ENCODE measurements around the gene SHFL. TPM values are rescaled to one million over a fixed set of nuclear protein-coding genes. Genes with fewer than 3 reads are reported as not detected.

The SHFL gene
- total RNA-seq, 1 experiment from 2014 or later, result 18.5 TPM

- no TSS peak for BruUV-seq (replicated peaks)
These were observed 24.2 kb downstream of the SHFL start for GRCh38 chr19:10110076-10110971.

More at GRCh38 chr19:10110076-10110971, 24.2 kb downstream of the SHFL start:
- Histone ChIP-seq H3K9me3 (ENCODE audit: control insufficient read depth in 1 of 2, insufficient read depth in 1 of 2, low read depth in 1 of 2, low read length in 2 of 2) (no peaks in the 10 kb centered on the region), H3K27me3 (ENCODE audit: insufficient read depth, low read length) (no peaks in the 10 kb centered on the region), H2AFZ (ENCODE audit: low read depth, low read length, poor library complexity, severe bottlenecking) (no peak overlapping the region), H3K27ac (ENCODE audit: low read depth, low read length) (no peak overlapping the region), H3K79me2 (ENCODE audit: insufficient read depth, low read length) (peaks cover 46% of the 10 kb centered on the region), H3K4me1 (ENCODE audit: control insufficient read depth in 1 of 2, insufficient read depth in 2 of 2, low read length in 2 of 2) (peaks cover 12 to 53% of the 10 kb centered on the region in 2 experiments), H3K4me3 (replicated peaks in 1 of 2; ENCODE audit: low read depth in 1 of 2, low read length in 2 of 2) (no peak overlapping the region), H4K20me1 (ENCODE audit: insufficient read depth) (no peaks in the 10 kb centered on the region), H3K9ac (ENCODE audit: low read length) (no peak overlapping the region), H3K9me2 (ENCODE audit: insufficient read depth) (no peaks in the 10 kb centered on the region), H3K36me3 (ENCODE audit: control insufficient read depth in 1 of 2, insufficient read depth in 2 of 2, low read length in 2 of 2) (peaks cover 36 to 47% of the 10 kb centered on the region in 2 experiments), H3K4me2 (ENCODE audit: low read length) (no peak overlapping the region)
- TF ChIP-seq CBX3 (IDR thresholded peaks at IDR 0.05; ENCODE audit: low read depth) (no peak), POLR2AphosphoS5 (IDR thresholded peaks at IDR 0.05; ENCODE audit: low read depth, low read length) (no peak), ELF1 (IDR thresholded peaks at IDR 0.05; ENCODE audit: borderline replicate concordance, low read depth) (no peak), EZH2 (IDR thresholded peaks at IDR 0.05) (no peak), EGR1 (IDR thresholded peaks at IDR 0.05; ENCODE audit: low read depth) (no peak), FOSL1 (IDR thresholded peaks at IDR 0.05; ENCODE audit: low read depth) (no peak), CEBPB (IDR thresholded peaks at IDR 0.05; ENCODE audit: low read depth) (no peak), JUND (IDR thresholded peaks at IDR 0.05) (no peak), RAD21 (IDR thresholded peaks at IDR 0.05; ENCODE audit: low read depth) (no peak), CTCF (IDR thresholded peaks at IDR 0.05 in 2 of 3, conservative IDR thresholded peaks at IDR 0.05 in 1 of 3; ENCODE audit: borderline replicate concordance in 1 of 3, insufficient read depth in 1 of 3, low read depth in 2 of 3, low read length in 2 of 3) (no peak), ZBTB33 (IDR thresholded peaks at IDR 0.05; ENCODE audit: extremely low read depth, insufficient replicate concordance, low read length) (no peak), POLR2A (IDR thresholded peaks at IDR 0.05; ENCODE audit: borderline replicate concordance, extremely low read depth, insufficient read depth, insufficient read length) (no peak)
- TF ChIP-seq, protein P1, sequence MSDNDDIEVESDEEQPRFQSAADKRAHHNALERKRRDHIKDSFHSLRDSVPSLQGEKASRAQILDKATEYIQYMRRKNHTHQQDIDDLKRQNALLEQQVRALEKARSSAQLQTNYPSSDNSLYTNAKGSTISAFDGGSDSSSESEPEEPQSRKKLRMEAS (IDR thresholded peaks at IDR 0.05), result no peak
- RAD21 ChIA-PET (ENCODE audit: low non-redundant PET in 1 of 2, low total read pairs in 2 of 2, uncharacterized antibody in 2 of 2, unreplicated experiment in 2 of 2), result no interaction called here
- ATAC-seq (no peak), DNase-seq (ENCODE audit: low read depth, low spot score) (no peak)
- POLR2A ChIA-PET, result no interaction called here
- intact Hi-C loops (cut with micrococcal nuclease), result no loop called here
- CTCF ChIA-PET, result interaction anchor here (1.8 kb wide), 1 partner anchor 11 kb away, joined by 6 read pairs; no protein-coding TSS in a partner anchor
